Stimulated activated CD8-positive, alpha-beta memory T cell treated with anti-CD3 and anti-CD28 coated beads, Interleukin-4, amount 100 ng/mL, for 24 hours (primary cell): ENCODE data around the gene C2orf42.
A peak's percentile ranks its signal among the peaks of the same experiment; 100 is the strongest.
"Not testable (repeated sequence)": the region's sequence is repeated elsewhere in the genome, so short reads cannot be mapped to it uniquely, and the experiment has no call there.

Experiments used
- DNase-seq: peaks from one replicate; pipeline ENCODE4 v3.0.0-alpha.2; 2020; ENCODE audit warnings: low read depth

The C2orf42 gene

GRCh38 chr2:70169654-70170245 is 21.1 kb downstream of the C2orf42 start:
- not testable (repeated sequence) for DNase-seq

DNA sequence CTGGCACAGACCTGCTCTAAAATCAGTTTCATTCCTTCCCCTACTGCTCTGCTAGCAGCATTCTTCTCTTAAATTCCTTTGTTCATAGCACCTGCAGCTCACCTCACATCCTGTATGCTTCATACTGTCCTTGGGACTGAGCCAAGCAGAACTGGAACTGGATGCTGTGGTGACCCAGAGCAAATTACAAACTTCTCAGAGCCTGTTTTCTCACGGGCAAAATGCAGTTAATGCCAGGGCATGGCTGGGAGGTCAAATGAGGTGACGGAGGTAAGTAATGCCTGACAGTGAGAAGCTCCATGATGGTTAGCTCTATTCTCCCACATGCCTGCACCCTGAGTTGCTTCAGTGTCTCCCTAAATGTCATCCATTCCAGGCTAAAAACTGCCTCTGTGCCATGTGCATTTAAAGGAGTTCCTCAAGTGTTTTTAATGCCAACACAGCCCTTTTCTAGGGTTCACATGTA is 29.7 kb downstream of the C2orf42 start:
- DNase-seq: no peak

GRCh38 chr2:70160545-70160944 is 30.3 kb downstream of the C2orf42 start:
- DNase-seq: no peak

DNA sequence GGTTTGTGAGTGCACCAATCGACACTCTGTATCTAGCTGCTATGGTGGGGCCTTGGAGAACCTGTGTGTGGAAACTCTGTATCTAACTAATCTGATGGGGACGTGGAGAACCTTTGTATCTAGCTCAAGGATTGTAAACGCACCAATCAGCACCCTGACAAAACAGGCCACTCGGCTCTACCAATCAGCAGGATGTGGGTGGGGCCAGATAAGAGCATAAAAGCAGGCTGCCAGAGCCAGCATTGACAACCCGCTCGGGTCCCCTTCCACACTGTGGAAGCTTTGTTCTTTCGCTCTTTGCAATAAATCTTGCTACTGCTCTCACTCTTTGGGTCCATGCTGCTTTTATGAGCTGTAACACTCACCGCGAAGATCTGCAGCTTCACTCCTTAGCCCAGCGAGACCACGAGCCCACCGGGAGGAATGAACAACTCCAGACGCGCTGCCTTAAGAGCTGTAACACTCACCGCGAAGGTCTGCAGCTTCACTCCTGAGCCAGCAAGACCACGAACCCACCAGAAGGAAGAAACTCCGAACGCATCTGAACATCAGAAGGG is 41.6 kb downstream of the C2orf42 start:
- not testable (repeated sequence) for DNase-seq

GRCh38 chr2:70148211-70148760 is 42.5 kb downstream of the C2orf42 start:
- not testable (repeated sequence) for DNase-seq

- DNase-seq: no peak
Observed at GRCh38 chr2:70145851-70146739, 44.7 kb downstream of the C2orf42 start.

GRCh38 chr2:70145144-70145490 is 45.7 kb downstream of the C2orf42 start:
- no peak for DNase-seq

- no peak for DNase-seq
Observed at GRCh38 chr2:70144443-70145143, 46.2 kb downstream of the C2orf42 start.

- DNase-seq: no peak
Observed at GRCh38 chr2:70143314-70144150, 47.3 kb downstream of the C2orf42 start.

DNA sequence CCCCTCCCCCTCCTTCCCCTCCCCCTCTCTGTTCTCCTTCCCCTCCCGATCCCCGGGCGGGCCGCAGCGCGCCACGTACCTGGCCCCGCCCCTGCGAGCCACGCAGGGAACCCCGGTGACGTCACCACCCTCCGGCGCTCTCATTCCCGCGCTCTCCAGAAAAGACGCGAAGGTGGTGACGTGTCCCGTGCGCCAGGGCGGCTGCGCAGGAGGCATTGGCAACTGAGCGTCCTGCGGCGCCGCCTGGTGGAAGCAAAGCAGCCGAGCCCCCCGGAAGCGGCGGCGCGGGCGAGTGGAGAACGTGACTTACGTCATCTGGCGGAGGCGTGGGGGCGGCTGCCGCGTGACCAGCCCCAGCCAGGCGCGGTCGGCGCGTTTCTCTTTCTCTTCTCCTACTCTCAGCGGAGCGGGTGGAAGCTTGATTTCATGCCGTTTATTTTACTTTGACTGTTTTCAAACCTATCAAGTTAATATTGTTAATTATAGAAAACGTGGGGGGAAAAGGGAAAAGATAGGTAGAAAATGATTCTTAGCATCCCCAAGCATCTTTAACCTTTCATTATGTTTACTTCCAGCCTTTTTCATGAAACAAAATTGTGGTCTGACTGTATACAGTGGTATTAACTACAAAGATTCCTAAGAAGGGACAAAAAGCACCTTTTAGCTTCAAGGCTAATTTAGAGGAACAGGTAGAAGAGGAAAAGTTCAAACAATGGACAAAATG is 48.1 kb downstream of the C2orf42 start:
- peak; percentile 100 for DNase-seq

- no peak for DNase-seq
Observed at GRCh38 chr2:70141902-70142589, 48.8 kb downstream of the C2orf42 start.

GRCh38 chr2:70141212-70141901 is 49.5 kb downstream of the C2orf42 start:
- DNase-seq: no peak

DNA sequence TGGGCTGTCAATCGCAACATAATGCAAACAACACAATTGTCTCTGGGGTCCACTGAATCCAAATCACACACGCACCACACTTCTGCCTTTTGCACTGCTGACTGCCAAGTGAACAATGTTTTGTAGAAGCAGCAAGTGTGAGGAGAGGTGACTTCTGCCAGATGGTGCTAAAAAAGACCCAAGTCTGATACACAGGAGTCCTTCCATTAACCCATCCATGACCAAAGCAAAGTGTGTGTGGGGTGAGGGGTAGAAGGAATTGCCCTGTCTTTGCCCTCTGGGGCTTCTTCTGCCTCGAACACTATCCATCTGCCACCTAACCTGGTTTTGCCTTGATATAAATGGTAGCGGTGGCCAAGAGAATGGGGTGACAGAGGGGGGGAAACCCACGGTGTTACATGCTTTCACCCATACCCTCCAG is 50.0 kb downstream of the C2orf42 start:
- no peak for DNase-seq

- not testable (repeated sequence) for DNase-seq
Observed at GRCh38 chr2:70134323-70134983, 56.4 kb downstream of the C2orf42 start.

GRCh38 chr2:70133491-70134322 is 57.1 kb downstream of the C2orf42 start:
- no peak for DNase-seq

DNA sequence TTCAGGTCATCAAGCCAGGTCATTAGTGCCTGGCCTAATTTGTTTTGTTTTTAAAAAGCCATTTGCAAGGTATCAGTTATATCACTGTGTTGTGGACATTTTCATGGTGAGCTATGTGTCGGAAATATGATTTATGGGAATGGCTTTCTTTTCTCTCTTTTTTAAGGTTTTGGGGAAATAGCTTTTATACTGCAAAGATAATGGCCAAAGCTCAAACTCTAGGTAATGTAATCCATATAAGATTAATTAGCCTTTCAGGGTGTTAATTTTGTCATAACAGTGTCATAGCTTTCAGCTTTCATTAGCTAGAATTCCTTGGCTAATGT is 57.7 kb downstream of the C2orf42 start:
- no peak for DNase-seq

DNA sequence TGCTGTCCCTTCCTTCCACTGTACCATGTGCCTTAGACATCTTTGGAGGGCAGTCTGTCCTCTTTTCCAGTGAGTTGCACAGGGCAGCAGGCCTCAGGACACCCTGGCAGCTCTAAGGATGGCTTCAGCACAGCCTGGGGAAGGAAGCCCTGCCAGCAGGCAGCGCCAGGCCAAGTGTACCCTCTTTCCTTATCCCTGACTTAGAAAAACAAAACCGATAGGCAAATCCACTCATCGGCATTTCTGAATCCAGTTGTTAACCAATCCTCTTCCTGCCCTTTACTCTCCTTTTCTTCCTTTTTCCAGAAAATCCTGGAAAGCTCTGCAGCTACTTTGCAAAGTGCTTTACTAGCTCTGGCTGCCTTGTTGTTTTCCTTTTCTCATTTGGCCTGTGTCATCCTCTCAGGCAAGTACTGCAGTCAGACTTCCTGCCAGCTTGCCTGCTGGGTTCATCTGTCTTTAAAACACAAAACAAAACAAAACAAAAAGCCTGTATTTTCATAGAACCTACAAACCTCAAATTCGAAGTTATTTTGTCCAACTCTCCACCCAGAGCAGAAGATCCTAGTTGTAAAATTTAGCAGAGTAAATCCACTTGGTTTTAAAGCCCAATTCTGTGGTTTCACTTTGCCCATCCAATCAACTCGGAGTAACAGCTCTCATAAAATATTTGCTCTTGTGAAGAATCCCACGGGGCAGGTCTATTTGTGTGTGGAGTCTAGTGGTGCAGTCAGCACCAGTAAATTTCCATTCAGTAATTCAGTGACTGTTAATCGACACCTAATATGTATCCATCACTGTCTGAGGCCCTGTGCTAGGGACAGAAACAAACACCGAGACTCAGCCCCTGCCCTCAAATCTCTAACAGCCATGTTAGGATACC is 58.3 kb downstream of the C2orf42 start:
- no peak for DNase-seq
